Right lobe of liver (tissue), 6 donors: ENCODE results near the gene NRF1. TPM values are rescaled to one million over a fixed set of nuclear protein-coding genes. Genes with fewer than 3 reads are reported as not detected.

ENCODE experiments used
- ATAC-seq, 4 donors: fragments of 200-7000 bp; cut with Tn5 transposase; one replicate each; pipeline ENCODE4 v1.9.1; 2020; ENCODE audit warnings: mild to moderate bottlenecking in 4 of 4, moderate library complexity in 4 of 4
- DNase-seq, 3 donors: peaks; one replicate each; pipeline ENCODE4 v3.0.0-alpha.2; 2020
- H3K27ac ChIP-seq, 3 donors: fragments of 200-600 bp; one replicate each; pipeline ENCODE4 v1.8.0; 2022
- H3K27me3 ChIP-seq, 2 donors: fragments of 200-600 bp; one replicate each; pipeline ENCODE4 v1.8.0; 2022
- H3K36me3 ChIP-seq, 4 donors: fragments of 200-600 bp; sonication (generic) in 1 of 4; one replicate each; pipeline versions ENCODE4 v1.5.1 to v1.8.0; 2017 to 2022; ENCODE audit warnings: control low read depth in 1 of 4
- H3K4me1 ChIP-seq, 4 donors: fragments of 200-600 bp; sonication (generic) in 1 of 4; one replicate each; pipeline versions ENCODE4 v1.5.1 to v1.8.0; 2017 to 2022; ENCODE audit warnings: control low read depth in 1 of 4
- H3K4me3 ChIP-seq, 3 donors: fragments of 200-600 bp; one replicate each; pipeline ENCODE4 v1.8.0; 2022
- H3K9me3 ChIP-seq, 4 donors: fragments of 200-600 bp; sonication (generic) in 1 of 4; one replicate each; pipeline versions ENCODE4 v1.5.1 to v1.8.0; 2017 to 2022; ENCODE audit warnings: control low read depth in 1 of 4
- CTCF ChIP-seq, 4 donors: fragments of 200-600 bp in 3 of 4; fragments of 450-650 bp in 1 of 4; IDR thresholded peaks; one replicate each; pipeline versions ENCODE4 v1.5.1 to v1.8.0; 2016 to 2022; ENCODE audit warnings: antibody characterized with exemption in 4 of 4, mild to moderate bottlenecking in 2 of 4
- POLR2A ChIP-seq: fragments of 450-650 bp; IDR thresholded peaks from one replicate; pipeline ENCODE4 v1.6.1; 2017; ENCODE audit warnings: antibody characterized with exemption, mild to moderate bottlenecking
- WGBS: methylation state at CpG from one replicate; pipeline ENCODE4 v1.1.6; 2018; ENCODE audit warnings: low coverage, low lambda C conversion rate; ENCODE audit not compliant: insufficient coverage; ENCODE audit errors: missing lambda C conversion rate; 5-methylcytosine and 5-hydroxymethylcytosine counted together
- intact Hi-C, 2 donors: fragments of 100-400 bp; cut with DNase I; formaldehyde crosslinking; loops; one replicate each; pipeline versions ENCODE4 v1.11.2 to v1.14.1; 2022
- total RNA-seq, 6 experiments: library from RNA; depleted of rRNA in 2 of 6; stranded (reverse); fragments of >200 nt in 2 of 6; fragmentation: NEBNext Ultra II Directional in 3 of 6; extraction: Animal tissue kit (Norgen Biotek cat#: 25700) in 3 of 6; gene quantifications; one replicate each; pipeline versions ENCODE4 v1.1.0 to v1.2.4, GENCODE V29; 2016 to 2023
- donor health status: DM: no; HTN: yes; CAD: no.
- donor health status: DM: no; HTN: no; CAD: no.
- donor health status: DM: no; HTN: no; CAD: no.
- donor health status: DM: no; HTN: yes; CAD: no.
- donor health status: DM: no; HTN: yes; CAD: no.

Gene NRF1
- total RNA-seq, 6 experiments from 2014 or later: 3.9 to 6.8 (median 5.3) TPM

DNA sequence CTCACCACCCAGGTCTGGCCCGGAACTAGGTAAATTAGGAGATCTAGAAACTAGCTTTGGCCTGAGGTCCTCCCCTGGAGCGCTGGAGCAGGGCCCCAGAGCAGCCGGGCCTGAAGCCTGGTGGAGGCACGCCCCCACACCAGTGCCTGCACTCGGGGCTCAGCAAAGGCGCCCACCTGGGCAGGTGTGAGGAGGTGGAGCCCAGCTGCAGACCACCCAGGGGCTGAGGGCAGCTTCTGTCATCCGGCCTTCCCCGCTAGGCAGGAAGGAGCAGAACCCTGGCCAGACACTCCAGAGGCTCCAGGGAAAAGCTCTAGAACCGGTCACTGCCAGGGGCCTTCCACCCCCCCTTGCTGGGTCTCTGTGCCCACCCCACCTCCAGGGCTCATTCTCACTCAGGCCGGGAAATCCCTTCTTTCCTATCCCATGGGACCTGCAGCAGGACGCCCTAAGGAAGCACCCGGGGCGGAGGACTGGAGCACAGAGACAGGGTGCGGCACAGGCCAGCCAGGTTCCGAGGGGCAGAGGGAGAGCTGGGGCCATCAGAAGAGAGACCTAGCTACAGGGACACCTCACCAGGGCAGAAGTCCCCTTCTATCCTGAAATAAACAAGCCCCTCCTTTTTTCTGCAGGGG is 161.2 kb downstream of the NRF1 start:
- H3K27me3 ChIP-seq: peaks cover 0 to 2% of the 10 kb centered on the region in 2 donors
- no peak overlapping the region for H3K4me3 ChIP-seq
- ATAC-seq (no peak), DNase-seq (no peak)
- TF ChIP-seq POLR2A (no peak), CTCF (IDR thresholded peaks at IDR 0.05) (no peak)
- WGBS: 96% methylated on average over 5 of the region's 15 CpGs
- no peaks in the 10 kb centered on the region for H3K9me3 ChIP-seq
- H3K36me3 ChIP-seq: no peaks in the 10 kb centered on the region
- intact Hi-C loops: no loop called here
- H3K27ac ChIP-seq: no peak overlapping the region
- H3K4me1 ChIP-seq: no peaks in the 10 kb centered on the region

DNA sequence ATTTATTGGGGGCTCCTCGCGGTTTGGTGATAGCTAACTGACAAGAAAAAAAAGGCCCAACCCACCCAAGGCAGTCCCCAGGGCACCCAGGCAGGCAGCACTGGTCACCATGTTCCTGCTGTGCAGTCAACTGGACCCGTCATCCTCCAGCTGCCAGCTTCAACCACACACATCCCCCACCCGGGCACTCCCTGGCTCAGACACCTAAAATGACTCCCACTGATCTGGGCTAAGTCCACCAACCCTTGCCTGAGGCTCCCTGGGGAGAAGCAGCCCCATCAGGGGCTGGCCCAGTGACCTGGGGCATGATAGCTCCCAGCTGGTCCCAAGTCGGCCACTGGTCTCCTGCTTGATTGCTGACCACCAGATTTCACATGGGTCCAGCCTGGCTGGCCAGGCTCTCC is 161.8 kb downstream of the NRF1 start:
- no peak for TF ChIP-seq CTCF (IDR thresholded peaks at IDR 0.05)

DNA sequence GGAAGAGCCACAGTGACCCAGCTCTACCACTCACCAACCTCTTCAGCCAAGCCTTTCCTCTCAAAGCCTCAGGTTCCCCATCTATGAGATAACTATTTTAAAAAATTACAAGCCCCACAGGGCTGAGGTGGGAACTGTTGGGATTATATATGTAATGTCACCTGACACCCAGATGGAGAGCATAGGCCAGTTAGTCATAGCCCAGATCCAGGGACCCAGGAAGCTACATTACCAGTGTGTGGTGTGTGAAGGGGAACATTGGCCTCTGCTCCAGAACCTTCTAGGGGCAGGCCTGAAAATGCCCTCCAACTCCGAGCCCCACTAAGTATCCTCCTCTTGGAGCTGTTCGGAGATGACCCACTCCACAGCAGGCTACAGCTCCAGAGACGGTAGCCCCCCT is 162.4 kb downstream of the NRF1 start:
- DNase-seq: no peak
- Histone ChIP-seq H3K4me3 (no peak overlapping the region), H3K27me3 (peaks cover 10 to 13% of the 10 kb centered on the region in 2 donors), H3K36me3 (no peaks in the 10 kb centered on the region), H3K27ac (no peak overlapping the region), H3K4me1 (no peaks in the 10 kb centered on the region), H3K9me3 (no peaks in the 10 kb centered on the region)
- TF ChIP-seq CTCF (IDR thresholded peaks at IDR 0.05) (no peak), POLR2A (no peak)
- no peak for ATAC-seq
- WGBS: 100% methylated on average over 1 of the region's 3 CpGs
- intact Hi-C loops: no loop called here

More for the DNA sequence above, 161.8 kb downstream of the NRF1 start:
- H3K27ac ChIP-seq: no peak overlapping the region
- no peaks in the 10 kb centered on the region for H3K4me1 ChIP-seq
- DNase-seq (no peak), ATAC-seq (no peak)
- no peaks in the 10 kb centered on the region for H3K36me3 ChIP-seq
- intact Hi-C loops: no loop called here
- H3K27me3 ChIP-seq: peaks cover 4 to 8% of the 10 kb centered on the region in 2 donors
- WGBS: no CpG with 5 or more reads among the region's 5 CpGs
- H3K9me3 ChIP-seq: no peaks in the 10 kb centered on the region
- H3K4me3 ChIP-seq: no peak overlapping the region

- ATAC-seq (no peak), DNase-seq (no peak)
- Histone ChIP-seq H3K27me3 (peaks cover 15 to 18% of the 10 kb centered on the region in 2 donors), H3K4me1 (peaks cover 0 to 4% (median 0%) of the 10 kb centered on the region in 4 donors), H3K36me3 (no peaks in the 10 kb centered on the region), H3K27ac (no peak overlapping the region), H3K4me3 (no peak overlapping the region), H3K9me3 (no peaks in the 10 kb centered on the region)
- intact Hi-C loops: no loop called here
- WGBS: 85% methylated on average over 5 of the region's 11 CpGs
- TF ChIP-seq POLR2A (no peak), CTCF (IDR thresholded peaks at IDR 0.05) (no peak)
These were observed 162.8 kb downstream of the NRF1 start for GRCh38 chr7:129774359-129774758.
